ENCODE data around the gene CHTF18.
"Not testable (repeated sequence)": the region's sequence is repeated elsewhere in the genome, so short reads cannot be mapped to it uniquely, and the experiment has no call there.

CHTF18 gene

GRCh38 chr16:832652-833336 lies 44.4 kb downstream of the CHTF18 start:
- DNase-seq = no peak

DNA sequence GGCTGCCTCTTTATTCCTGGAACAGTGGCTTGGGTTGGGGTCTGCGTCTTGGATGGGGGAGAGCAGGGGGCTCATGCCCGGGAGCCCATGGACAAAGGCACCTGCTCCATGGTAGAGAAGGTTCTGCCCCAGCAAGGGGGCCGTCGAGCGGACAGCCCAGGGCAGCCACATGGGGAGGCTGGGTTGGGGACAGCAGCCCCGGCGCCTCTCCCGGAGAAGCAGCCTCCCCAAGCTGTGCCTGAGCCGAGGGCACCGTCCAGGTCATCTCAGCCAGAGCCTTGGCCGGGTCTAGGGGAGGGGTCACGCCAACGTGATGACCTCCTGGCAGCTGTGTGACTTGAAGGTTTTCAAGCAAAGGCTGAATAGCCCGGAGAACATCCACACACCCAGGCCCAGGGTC lies 45.0 kb downstream of the CHTF18 start:
- DNase-seq = no peak

- DNase-seq = no peak
These were observed 47.0 kb downstream of the CHTF18 start for GRCh38 chr16:835373-835772.

DNA sequence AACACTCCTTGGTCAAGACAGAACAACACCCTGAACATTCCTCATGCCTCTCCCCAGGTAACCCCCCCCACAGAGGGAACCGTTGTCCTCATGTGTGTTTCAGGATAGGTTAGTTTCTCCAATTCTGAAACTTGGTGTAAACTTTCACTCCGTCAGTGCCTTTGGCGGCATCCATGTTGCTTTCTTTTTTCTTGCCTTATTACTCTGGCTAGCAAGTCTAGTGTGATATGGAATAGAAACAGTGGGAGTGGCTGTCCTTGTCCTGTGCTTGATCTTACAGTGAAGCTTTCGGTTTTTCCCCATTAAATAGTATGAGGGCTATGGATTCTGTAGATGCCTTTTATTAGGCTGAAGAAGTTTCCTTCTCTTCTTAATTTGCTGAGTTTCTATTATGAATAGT lies 47.8 kb downstream of the CHTF18 start:
- no peak for DNase-seq

GRCh38 chr16:836822-837221 lies 48.4 kb downstream of the CHTF18 start:
- DNase-seq = not testable (repeated sequence)

DNA sequence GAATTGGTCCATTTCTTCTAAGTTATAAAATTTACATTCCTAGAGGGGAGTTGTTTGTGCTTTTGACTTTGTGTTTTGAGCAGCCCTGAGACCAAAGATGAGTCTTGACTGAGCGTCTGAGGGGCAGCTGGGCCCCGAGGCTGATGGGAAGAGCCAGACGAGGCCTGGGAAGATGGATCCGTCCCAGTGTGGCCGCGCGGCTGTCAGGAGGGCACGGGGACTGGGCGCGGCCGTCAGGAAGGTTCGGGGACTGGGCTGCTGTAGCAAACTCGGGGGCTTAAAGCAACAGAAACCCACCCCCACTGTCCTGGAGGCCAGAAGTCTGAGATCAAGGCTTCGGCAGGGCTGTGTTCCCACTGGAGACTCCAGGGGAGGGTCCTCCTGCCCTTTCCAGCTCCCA lies 50.3 kb downstream of the CHTF18 start:
- no peak for DNase-seq

- no peak for DNase-seq
These were observed 51.4 kb downstream of the CHTF18 start for GRCh38 chr16:839643-840408.

DNA sequence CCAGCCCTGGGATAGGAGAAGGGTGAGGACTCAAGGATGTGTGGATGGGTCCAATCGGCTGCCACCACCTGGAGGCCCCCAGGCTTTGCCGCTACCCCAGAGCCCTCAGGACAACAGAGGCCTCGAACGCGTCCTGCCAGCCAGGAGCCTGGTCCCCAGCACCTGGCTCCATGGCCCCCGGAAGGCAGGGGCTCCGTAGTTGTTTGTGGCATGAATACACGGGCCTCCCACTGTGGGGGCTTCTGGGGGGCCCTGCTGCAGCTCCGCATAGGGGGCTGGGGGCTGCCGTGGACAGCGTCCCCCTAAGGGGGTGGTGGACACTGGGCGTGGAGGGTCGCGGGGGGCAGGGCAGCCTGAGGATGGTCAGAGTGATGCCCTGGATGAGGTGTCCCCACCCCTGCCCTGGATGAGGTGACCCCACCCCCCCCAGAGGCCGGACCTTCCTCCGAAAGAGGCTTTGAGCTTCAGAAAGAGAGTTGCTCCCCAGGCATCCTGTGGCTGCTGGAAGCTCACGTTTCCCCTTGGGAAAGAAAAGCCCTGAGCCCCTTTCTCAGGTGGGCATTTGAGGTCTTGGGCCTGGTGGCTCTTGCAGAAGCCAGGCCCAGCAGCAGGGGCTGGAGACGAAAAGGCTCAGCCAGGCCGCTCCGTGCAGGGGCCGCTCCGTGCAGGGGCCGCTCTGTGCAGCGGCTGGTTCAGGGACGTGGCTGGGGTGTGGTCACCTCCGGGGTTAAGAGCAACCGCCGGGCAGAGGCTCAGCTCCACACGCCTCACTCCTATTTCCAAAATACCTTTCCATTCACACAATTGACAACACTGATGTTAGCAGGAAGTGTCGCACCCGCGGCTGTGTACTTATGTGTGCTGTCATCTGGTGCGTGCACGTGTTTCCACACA lies 52.4 kb downstream of the CHTF18 start:
- DNase-seq = no peak

DNA sequence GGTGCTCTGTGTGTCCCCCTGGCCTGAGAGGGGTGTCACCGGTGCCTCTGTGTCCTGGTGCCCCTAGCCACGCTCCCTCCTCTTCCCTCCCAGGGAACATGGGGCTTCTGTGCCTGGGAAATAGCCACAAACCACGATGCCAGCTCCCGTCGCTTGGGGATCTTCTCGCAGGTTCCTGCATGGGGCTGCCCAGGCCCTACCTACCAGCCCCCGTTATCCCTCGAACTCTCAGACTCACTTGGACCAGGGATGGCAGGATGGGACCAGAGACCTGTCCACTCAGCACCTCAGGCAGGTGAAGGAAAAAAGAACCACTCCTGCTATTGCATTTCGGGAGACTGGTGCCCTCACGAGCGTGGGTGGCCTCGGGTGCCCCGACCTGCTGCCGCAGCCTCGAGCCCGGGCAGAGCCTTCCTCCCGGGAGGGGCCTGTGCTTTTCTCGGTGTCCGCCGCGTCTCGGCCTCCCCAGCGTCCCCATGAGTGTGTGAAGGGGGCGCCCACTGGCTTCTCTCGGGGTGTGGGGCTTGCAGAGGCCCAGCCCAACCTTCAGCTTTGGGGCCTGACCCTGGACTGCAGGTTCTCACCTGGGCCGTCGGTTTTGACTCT lies 53.1 kb downstream of the CHTF18 start:
- DNase-seq = no peak

GRCh38 chr16:842061-842476 lies 53.6 kb downstream of the CHTF18 start:
- no peak for DNase-seq

GRCh38 chr16:842711-843560 lies 54.5 kb downstream of the CHTF18 start:
- DNase-seq = no peak

GRCh38 chr16:843771-844170 lies 55.4 kb downstream of the CHTF18 start:
- no peak for DNase-seq

GRCh38 chr16:844638-845350 lies 56.4 kb downstream of the CHTF18 start:
- DNase-seq = no peak

DNA sequence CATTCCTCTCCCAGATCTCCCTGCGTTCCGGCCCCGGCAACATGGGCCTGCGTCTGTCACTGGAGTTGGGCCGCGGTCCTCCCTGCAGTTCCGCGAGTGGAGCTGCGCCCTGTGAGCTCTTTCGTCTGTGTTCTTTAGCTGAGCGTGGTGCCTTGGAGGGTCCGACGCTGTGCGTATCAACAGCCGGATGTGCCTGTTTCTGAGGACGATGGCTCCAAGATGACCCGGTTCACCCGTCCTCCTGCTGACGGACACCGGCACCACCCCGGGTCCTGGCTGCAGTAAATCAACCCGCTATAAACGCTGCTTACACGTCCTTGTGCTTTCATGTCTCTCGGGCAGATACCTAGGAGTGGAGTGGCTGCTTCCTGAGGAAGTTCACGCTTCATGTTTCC lies 56.9 kb downstream of the CHTF18 start:
- DNase-seq = no peak

DNA sequence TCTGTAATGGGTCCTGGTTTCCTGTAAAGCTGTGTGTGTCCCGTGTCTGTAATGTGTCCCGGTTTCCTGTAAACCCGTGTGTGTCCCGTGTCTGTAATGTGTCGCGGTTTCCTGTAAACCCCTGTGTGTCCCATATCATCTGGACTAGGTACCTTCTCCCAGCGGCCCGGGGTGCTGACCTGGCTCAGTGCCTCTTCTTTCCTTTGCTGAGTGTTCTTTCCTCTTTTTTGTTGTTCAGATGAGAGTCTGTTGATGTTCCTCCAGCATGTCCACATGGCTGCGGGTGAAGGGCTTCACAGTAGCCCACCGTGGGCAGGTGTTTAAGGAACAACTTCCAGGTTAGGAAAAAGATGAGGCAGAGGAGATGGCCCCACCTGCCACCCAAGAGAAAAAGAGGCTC lies 58.7 kb downstream of the CHTF18 start:
- DNase-seq = no peak
